Measurements from ENCODE around the gene PTPRR. TPM values are rescaled to one million over a fixed set of nuclear protein-coding genes. Genes with fewer than 3 reads are reported as not detected.

PTPRR gene
- polyA plus RNA-seq, 2 of the 4 experiments (the other 2 are of a cell fraction), result 0.13 to 0.15 TPM

GRCh38 chr12:70890895-70891832 lies 29.4 kb downstream of the PTPRR start:
- ChIA-PET POLR2A (no interaction called here), CTCF (interaction anchor here (0.6 kb wide), 1 partner anchor 166 kb away, joined by 4 read pairs; no protein-coding TSS in a partner anchor)
- 2% methylated on average over 1 of the region's 1 CpG for WGBS (ENCODE audit: missing lambda C conversion rate)

GRCh38 chr12:70885956-70886355 lies 34.6 kb downstream of the PTPRR start:
- CTCF ChIA-PET, result no interaction called here
- H3K4me1 ChIP-seq, result no peaks in the 10 kb centered on the region
- no peaks in the 10 kb centered on the region for H3K9me3 ChIP-seq
- no peak for DNase-seq (ENCODE audit: low read depth in 1 of 2, low spot score in 1 of 2)
- POLR2A ChIA-PET, result no interaction called here
- TF ChIP-seq MAX (IDR thresholded peaks at IDR 0.05), result no peak
- TF ChIP-seq, protein P1, sequence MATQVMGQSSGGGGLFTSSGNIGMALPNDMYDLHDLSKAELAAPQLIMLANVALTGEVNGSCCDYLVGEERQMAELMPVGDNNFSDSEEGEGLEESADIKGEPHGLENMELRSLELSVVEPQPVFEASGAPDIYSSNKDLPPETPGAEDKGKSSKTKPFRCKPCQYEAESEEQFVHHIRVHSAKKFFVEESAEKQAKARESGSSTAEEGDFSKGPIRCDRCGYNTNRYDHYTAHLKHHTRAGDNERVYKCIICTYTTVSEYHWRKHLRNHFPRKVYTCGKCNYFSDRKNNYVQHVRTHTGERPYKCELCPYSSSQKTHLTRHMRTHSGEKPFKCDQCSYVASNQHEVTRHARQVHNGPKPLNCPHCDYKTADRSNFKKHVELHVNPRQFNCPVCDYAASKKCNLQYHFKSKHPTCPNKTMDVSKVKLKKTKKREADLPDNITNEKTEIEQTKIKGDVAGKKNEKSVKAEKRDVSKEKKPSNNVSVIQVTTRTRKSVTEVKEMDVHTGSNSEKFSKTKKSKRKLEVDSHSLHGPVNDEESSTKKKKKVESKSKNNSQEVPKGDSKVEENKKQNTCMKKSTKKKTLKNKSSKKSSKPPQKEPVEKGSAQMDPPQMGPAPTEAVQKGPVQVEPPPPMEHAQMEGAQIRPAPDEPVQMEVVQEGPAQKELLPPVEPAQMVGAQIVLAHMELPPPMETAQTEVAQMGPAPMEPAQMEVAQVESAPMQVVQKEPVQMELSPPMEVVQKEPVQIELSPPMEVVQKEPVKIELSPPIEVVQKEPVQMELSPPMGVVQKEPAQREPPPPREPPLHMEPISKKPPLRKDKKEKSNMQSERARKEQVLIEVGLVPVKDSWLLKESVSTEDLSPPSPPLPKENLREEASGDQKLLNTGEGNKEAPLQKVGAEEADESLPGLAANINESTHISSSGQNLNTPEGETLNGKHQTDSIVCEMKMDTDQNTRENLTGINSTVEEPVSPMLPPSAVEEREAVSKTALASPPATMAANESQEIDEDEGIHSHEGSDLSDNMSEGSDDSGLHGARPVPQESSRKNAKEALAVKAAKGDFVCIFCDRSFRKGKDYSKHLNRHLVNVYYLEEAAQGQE (IDR thresholded peaks at IDR 0.05), result no peak
- ATAC-seq, result no peak
- FAIRE-seq, result no peak
- H3K4me3 ChIP-seq, result no peak overlapping the region
- no peak overlapping the region for H3K27ac ChIP-seq
- 3% methylated on average over 3 of the region's 3 CpGs for WGBS (ENCODE audit: missing lambda C conversion rate)
- H3K4me2 ChIP-seq, result no peak overlapping the region

More at GRCh38 chr12:70890895-70891832, 29.4 kb downstream of the PTPRR start:
- TF ChIP-seq HMGXB4 (CRISPR knock-in tag; IDR thresholded peaks at IDR 0.05; ENCODE audit: borderline replicate concordance) (no peak), RARB (CRISPR knock-in tag; IDR thresholded peaks at IDR 0.05) (no peak), HEYL (CRISPR knock-in tag; IDR thresholded peaks at IDR 0.05) (no peak), HOXA7 (CRISPR knock-in tag; IDR thresholded peaks at IDR 0.05) (no peak), E2F6 (IDR thresholded peaks at IDR 0.05; ENCODE audit: borderline replicate concordance, low read depth) (no peak), MAZ (IDR thresholded peaks at IDR 0.05; ENCODE audit: borderline replicate concordance, low read depth, low read length) (no peak), USF2 (IDR thresholded peaks at IDR 0.05) (no peak), BHLHE40 (IDR thresholded peaks at IDR 0.05; ENCODE audit: low read depth, low read length) (no peak)
- TF ChIP-seq, protein P1 (IDR thresholded peaks at IDR 0.05), result no peak
- TF ChIP-seq, protein P2, sequence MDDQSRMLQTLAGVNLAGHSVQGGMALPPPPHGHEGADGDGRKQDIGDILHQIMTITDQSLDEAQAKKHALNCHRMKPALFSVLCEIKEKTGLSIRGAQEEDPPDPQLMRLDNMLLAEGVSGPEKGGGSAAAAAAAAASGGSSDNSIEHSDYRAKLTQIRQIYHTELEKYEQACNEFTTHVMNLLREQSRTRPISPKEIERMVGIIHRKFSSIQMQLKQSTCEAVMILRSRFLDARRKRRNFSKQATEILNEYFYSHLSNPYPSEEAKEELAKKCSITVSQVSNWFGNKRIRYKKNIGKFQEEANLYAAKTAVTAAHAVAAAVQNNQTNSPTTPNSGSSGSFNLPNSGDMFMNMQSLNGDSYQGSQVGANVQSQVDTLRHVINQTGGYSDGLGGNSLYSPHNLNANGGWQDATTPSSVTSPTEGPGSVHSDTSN (IDR thresholded peaks at IDR 0.05), result no peak
- no peak for FAIRE-seq
- no peaks in the 10 kb centered on the region for H3K4me1 ChIP-seq
- no peak for DNase-seq (ENCODE audit: low read depth in 1 of 2, low spot score in 1 of 2)
- H3K4me2 ChIP-seq, result no peak overlapping the region
- H3K4me3 ChIP-seq, result no peak overlapping the region
- no peaks in the 10 kb centered on the region for H3K9me3 ChIP-seq
- no peak overlapping the region for H3K27ac ChIP-seq
- ATAC-seq, result no peak
